GM12872 (cell line): ENCODE data around the gene UBE2U.

Experiments
- CTCF ChIP-seq: IDR thresholded peaks from 3 replicates; pipeline ENCODE4 v1.5.1; 2011; ENCODE audit warnings: low read depth, mild to moderate bottlenecking, low read length, moderate library complexity; ENCODE audit not compliant: insufficient read depth

The UBE2U gene

GRCh38 chr1:64287071-64287470 lies 83.6 kb downstream of the UBE2U start:
- no peak for TF ChIP-seq CTCF

GRCh38 chr1:64290420-64290819 lies 87.0 kb downstream of the UBE2U start:
- TF ChIP-seq CTCF = no peak

GRCh38 chr1:64291931-64292330 lies 88.5 kb downstream of the UBE2U start:
- TF ChIP-seq CTCF = no peak

GRCh38 chr1:64292399-64292798 lies 89.0 kb downstream of the UBE2U start:
- TF ChIP-seq CTCF = no peak

- TF ChIP-seq CTCF = no peak
Observed at GRCh38 chr1:64293820-64294219, 90.4 kb downstream of the UBE2U start.

- TF ChIP-seq CTCF = no peak
Observed at GRCh38 chr1:64295136-64295535, 91.7 kb downstream of the UBE2U start.

- TF ChIP-seq CTCF = no peak
Observed at GRCh38 chr1:64295561-64295960, 92.1 kb downstream of the UBE2U start.

- TF ChIP-seq CTCF = no peak
Observed at GRCh38 chr1:64296459-64296858, 93.0 kb downstream of the UBE2U start.
